WTC11 (cell line): Measurements from ENCODE around the gene BPIFA2. TPM values are rescaled to one million over a fixed set of nuclear protein-coding genes. Genes with fewer than 3 reads are reported as not detected.

Source experiments
- ATF1 ChIP-seq: sonication (generic); formaldehyde crosslinking; IDR thresholded peaks from 2 replicates; pipeline ENCODE4 v1.8.1; 2023; ENCODE audit warnings: mild to moderate bottlenecking, moderate library complexity, missing genetic modification reagents
- CBFB ChIP-seq: sonication (generic); formaldehyde crosslinking; IDR thresholded peaks from 2 replicates; pipeline ENCODE4 v1.8.1; 2022; ENCODE audit warnings: mild to moderate bottlenecking, low read depth, missing genetic modification reagents
- JAZF1 ChIP-seq: fragments of 250-450 bp; sonication (Bioruptor Pico); IDR thresholded peaks from 2 replicates; pipeline ENCODE4 v1.9.0; 2021; ENCODE audit warnings: moderate library complexity, mild to moderate bottlenecking, inconsistent platforms
- MYBL2 ChIP-seq: sonication (generic); formaldehyde crosslinking; IDR thresholded peaks from 2 replicates; pipeline ENCODE4 v1.8.1; 2023; ENCODE audit warnings: mild to moderate bottlenecking, moderate library complexity, missing genetic modification reagents
- NFE2L1 ChIP-seq: sonication (generic); formaldehyde crosslinking; IDR thresholded peaks from 2 replicates; pipeline ENCODE4 v1.8.1; 2023; ENCODE audit warnings: missing genetic modification reagents
- SMAD3 ChIP-seq: sonication (generic); formaldehyde crosslinking; IDR thresholded peaks from 2 replicates; pipeline ENCODE4 v1.8.0; 2022; ENCODE audit warnings: missing genetic modification reagents, mild to moderate bottlenecking, borderline replicate concordance
- SP1 ChIP-seq: sonication (generic); formaldehyde crosslinking; conservative IDR thresholded peaks from 2 replicates; pipeline ENCODE4 v1.8.1; 2022; ENCODE audit warnings: missing genetic modification reagents
- ZNF396 ChIP-seq: fragments of 250-450 bp; sonication (Bioruptor Pico); IDR thresholded peaks from 2 replicates; pipeline ENCODE4 v1.8.0; 2021; ENCODE audit warnings: mild to moderate bottlenecking, moderate library complexity, borderline replicate concordance
- ZNF423 ChIP-seq: fragments of 250-450 bp; sonication (Bioruptor Pico); IDR thresholded peaks from 2 replicates; pipeline ENCODE4 v2.1.2; 2022; ENCODE audit warnings: mild to moderate bottlenecking, moderate library complexity
- total RNA-seq: library from RNA; stranded (reverse); gene quantifications from 3 replicates; pipeline ENCODE4 v1.2.3, GENCODE V29; 2021
- TF ChIP-seq, protein P1 (sequence below): sonication (generic); formaldehyde crosslinking; IDR thresholded peaks from 2 replicates; pipeline ENCODE4 v1.8.1; 2023; ENCODE audit warnings: mild to moderate bottlenecking, missing genetic modification reagents, moderate library complexity
- TF ChIP-seq, protein P2 (sequence below): sonication (generic); formaldehyde crosslinking; IDR thresholded peaks from 2 replicates; pipeline ENCODE4 v1.8.0; 2023; ENCODE audit warnings: mild to moderate bottlenecking, missing genetic modification reagents
- TF ChIP-seq, protein P3 (sequence below): sonication (generic); formaldehyde crosslinking; IDR thresholded peaks from 2 replicates; pipeline ENCODE4 v1.8.0; 2022; ENCODE audit warnings: mild to moderate bottlenecking, missing genetic modification reagents
- TF ChIP-seq, protein P4 (sequence below): sonication (generic); formaldehyde crosslinking; IDR thresholded peaks from 2 replicates; pipeline ENCODE4 v1.8.0; 2022; ENCODE audit warnings: missing genetic modification reagents
- TF ChIP-seq, protein P5 (sequence below): fragments of 250-450 bp; sonication (Bioruptor Pico); IDR thresholded peaks from 2 replicates; pipeline ENCODE4 v2.1.2; 2022; ENCODE audit warnings: mild to moderate bottlenecking, moderate library complexity
- TF ChIP-seq, protein P6 (sequence below): fragments of 250-450 bp; sonication (Bioruptor Pico); conservative IDR thresholded peaks from 2 replicates; pipeline ENCODE4 v1.9.0; 2021; ENCODE audit warnings: mild to moderate bottlenecking
- TF ChIP-seq, protein P7 (sequence below): fragments of 200-600 bp; IDR thresholded peaks from 2 replicates; pipeline ENCODE4 v1.8.0; 2022; ENCODE audit warnings: antibody characterized with exemption
- TF ChIP-seq, protein P8 (sequence below): sonication (generic); formaldehyde crosslinking; IDR thresholded peaks from 2 replicates; pipeline ENCODE4 v1.8.1; 2022; ENCODE audit warnings: low read depth, missing genetic modification reagents, borderline replicate concordance
- TF ChIP-seq, protein P9 (sequence below): sonication (generic); formaldehyde crosslinking; IDR thresholded peaks from 2 replicates; pipeline ENCODE4 v1.8.1; 2023; ENCODE audit warnings: mild to moderate bottlenecking, missing genetic modification reagents, moderate library complexity
- TF ChIP-seq, protein P10 (sequence below): sonication (generic); formaldehyde crosslinking; IDR thresholded peaks from 2 replicates; pipeline ENCODE4 v1.8.1; 2023; ENCODE audit warnings: mild to moderate bottlenecking, missing genetic modification reagents, borderline replicate concordance

The BPIFA2 gene
- total RNA-seq, 1 experiment from 2014 or later = not detected

DNA sequence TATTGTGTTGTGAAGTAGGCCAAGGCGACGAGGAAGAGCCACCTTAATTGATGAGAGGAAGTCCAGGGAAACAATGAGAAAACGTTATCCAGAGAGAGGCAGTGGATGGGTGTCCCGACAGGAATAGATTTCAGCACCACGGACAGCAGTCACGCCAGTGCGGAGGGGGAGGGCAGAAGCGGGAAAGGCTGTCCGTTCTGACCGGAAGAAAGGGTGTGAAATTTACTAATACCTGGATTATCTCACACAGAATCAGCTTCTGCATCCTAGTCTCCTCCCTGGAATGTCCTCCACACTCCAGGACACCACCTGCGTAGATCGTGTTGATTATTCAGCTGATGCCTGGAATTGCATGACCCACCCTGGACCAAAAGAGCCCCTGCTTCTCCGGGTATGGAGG lies 41.8 kb downstream of the BPIFA2 start (continued):
- TF ChIP-seq, protein P1, sequence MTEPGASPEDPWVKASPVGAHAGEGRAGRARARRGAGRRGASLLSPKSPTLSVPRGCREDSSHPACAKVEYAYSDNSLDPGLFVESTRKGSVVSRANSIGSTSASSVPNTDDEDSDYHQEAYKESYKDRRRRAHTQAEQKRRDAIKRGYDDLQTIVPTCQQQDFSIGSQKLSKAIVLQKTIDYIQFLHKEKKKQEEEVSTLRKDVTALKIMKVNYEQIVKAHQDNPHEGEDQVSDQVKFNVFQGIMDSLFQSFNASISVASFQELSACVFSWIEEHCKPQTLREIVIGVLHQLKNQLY (CRISPR knock-in tag) = no peak
- TF ChIP-seq, protein P2, sequence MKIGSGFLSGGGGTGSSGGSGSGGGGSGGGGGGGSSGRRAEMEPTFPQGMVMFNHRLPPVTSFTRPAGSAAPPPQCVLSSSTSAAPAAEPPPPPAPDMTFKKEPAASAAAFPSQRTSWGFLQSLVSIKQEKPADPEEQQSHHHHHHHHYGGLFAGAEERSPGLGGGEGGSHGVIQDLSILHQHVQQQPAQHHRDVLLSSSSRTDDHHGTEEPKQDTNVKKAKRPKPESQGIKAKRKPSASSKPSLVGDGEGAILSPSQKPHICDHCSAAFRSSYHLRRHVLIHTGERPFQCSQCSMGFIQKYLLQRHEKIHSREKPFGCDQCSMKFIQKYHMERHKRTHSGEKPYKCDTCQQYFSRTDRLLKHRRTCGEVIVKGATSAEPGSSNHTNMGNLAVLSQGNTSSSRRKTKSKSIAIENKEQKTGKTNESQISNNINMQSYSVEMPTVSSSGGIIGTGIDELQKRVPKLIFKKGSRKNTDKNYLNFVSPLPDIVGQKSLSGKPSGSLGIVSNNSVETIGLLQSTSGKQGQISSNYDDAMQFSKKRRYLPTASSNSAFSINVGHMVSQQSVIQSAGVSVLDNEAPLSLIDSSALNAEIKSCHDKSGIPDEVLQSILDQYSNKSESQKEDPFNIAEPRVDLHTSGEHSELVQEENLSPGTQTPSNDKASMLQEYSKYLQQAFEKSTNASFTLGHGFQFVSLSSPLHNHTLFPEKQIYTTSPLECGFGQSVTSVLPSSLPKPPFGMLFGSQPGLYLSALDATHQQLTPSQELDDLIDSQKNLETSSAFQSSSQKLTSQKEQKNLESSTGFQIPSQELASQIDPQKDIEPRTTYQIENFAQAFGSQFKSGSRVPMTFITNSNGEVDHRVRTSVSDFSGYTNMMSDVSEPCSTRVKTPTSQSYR = 0 out of 2 replicates have a peak, but pooled peaks have one; percentile 78
- TF ChIP-seq, protein P3, sequence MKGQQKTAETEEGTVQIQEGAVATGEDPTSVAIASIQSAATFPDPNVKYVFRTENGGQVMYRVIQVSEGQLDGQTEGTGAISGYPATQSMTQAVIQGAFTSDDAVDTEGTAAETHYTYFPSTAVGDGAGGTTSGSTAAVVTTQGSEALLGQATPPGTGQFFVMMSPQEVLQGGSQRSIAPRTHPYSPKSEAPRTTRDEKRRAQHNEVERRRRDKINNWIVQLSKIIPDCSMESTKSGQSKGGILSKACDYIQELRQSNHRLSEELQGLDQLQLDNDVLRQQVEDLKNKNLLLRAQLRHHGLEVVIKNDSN (CRISPR knock-in tag) = no peak; the same call in 1 of the 2 replicates
- TF ChIP-seq SMAD3 = peak; percentile 90; the same call in 1 of the 2 replicates
- TF ChIP-seq SP1 (CRISPR knock-in tag) = no peak
- TF ChIP-seq, protein P4, sequence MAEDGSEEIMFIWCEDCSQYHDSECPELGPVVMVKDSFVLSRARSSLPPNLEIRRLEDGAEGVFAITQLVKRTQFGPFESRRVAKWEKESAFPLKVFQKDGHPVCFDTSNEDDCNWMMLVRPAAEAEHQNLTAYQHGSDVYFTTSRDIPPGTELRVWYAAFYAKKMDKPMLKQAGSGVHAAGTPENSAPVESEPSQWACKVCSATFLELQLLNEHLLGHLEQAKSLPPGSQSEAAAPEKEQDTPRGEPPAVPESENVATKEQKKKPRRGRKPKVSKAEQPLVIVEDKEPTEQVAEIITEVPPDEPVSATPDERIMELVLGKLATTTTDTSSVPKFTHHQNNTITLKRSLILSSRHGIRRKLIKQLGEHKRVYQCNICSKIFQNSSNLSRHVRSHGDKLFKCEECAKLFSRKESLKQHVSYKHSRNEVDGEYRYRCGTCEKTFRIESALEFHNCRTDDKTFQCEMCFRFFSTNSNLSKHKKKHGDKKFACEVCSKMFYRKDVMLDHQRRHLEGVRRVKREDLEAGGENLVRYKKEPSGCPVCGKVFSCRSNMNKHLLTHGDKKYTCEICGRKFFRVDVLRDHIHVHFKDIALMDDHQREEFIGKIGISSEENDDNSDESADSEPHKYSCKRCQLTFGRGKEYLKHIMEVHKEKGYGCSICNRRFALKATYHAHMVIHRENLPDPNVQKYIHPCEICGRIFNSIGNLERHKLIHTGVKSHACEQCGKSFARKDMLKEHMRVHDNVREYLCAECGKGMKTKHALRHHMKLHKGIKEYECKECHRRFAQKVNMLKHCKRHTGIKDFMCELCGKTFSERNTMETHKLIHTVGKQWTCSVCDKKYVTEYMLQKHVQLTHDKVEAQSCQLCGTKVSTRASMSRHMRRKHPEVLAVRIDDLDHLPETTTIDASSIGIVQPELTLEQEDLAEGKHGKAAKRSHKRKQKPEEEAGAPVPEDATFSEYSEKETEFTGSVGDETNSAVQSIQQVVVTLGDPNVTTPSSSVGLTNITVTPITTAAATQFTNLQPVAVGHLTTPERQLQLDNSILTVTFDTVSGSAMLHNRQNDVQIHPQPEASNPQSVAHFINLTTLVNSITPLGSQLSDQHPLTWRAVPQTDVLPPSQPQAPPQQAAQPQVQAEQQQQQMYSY (CRISPR knock-in tag) = no peak
- TF ChIP-seq, protein P5, sequence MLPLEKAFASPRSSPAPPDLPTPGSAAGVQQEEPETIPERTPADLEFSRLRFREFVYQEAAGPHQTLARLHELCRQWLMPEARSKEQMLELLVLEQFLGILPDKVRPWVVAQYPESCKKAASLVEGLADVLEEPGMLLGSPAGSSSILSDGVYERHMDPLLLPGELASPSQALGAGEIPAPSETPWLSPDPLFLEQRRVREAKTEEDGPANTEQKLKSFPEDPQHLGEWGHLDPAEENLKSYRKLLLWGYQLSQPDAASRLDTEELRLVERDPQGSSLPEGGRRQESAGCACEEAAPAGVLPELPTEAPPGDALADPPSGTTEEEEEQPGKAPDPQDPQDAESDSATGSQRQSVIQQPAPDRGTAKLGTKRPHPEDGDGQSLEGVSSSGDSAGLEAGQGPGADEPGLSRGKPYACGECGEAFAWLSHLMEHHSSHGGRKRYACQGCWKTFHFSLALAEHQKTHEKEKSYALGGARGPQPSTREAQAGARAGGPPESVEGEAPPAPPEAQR = no peak
- no peak for TF ChIP-seq CBFB (CRISPR knock-in tag)
- TF ChIP-seq, protein P6, sequence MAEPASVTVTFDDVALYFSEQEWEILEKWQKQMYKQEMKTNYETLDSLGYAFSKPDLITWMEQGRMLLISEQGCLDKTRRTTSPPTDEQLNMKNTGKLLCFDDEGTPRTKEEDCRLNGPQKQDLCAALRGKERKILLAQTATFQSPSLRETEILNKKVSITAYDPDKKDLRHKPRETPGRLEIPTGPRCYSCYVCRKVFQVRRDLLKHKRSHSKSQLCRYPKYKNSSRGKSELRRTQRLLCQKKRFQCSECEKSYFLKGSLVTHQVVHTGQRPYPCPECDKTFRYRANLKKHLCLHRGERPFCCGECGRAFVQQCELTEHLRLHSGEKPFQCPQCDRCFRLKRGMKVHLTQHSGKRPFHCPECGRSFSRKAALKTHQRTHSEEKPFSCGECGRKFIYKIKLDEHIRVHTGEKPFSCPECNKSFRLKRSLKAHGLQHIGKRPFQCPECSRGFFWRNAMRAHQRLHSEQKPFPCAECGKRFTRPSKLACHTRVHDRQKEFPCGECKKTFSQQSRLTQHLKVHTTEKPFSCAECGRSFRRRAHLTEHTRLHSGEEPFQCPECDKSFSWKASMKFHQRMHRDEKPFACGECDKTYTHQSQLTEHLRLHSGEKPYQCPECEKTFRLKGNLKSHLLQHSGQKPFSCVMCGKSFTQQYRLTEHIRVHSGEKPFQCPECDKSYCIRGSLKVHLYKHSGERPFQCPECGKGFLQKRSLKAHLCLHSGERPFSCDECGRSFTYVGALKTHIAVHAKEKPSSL (CRISPR knock-in tag) = no peak
- TF ChIP-seq NFE2L1 (CRISPR knock-in tag) = peak; percentile 90
- no peak for TF ChIP-seq ATF1 (CRISPR knock-in tag)
- TF ChIP-seq, protein P7, sequence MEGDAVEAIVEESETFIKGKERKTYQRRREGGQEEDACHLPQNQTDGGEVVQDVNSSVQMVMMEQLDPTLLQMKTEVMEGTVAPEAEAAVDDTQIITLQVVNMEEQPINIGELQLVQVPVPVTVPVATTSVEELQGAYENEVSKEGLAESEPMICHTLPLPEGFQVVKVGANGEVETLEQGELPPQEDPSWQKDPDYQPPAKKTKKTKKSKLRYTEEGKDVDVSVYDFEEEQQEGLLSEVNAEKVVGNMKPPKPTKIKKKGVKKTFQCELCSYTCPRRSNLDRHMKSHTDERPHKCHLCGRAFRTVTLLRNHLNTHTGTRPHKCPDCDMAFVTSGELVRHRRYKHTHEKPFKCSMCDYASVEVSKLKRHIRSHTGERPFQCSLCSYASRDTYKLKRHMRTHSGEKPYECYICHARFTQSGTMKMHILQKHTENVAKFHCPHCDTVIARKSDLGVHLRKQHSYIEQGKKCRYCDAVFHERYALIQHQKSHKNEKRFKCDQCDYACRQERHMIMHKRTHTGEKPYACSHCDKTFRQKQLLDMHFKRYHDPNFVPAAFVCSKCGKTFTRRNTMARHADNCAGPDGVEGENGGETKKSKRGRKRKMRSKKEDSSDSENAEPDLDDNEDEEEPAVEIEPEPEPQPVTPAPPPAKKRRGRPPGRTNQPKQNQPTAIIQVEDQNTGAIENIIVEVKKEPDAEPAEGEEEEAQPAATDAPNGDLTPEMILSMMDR = no peak
- TF ChIP-seq ZNF423 (CRISPR knock-in tag) = no peak
- TF ChIP-seq, protein P8, sequence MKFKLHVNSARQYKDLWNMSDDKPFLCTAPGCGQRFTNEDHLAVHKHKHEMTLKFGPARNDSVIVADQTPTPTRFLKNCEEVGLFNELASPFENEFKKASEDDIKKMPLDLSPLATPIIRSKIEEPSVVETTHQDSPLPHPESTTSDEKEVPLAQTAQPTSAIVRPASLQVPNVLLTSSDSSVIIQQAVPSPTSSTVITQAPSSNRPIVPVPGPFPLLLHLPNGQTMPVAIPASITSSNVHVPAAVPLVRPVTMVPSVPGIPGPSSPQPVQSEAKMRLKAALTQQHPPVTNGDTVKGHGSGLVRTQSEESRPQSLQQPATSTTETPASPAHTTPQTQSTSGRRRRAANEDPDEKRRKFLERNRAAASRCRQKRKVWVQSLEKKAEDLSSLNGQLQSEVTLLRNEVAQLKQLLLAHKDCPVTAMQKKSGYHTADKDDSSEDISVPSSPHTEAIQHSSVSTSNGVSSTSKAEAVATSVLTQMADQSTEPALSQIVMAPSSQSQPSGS (CRISPR knock-in tag) = no peak
- no peak for TF ChIP-seq JAZF1 (CRISPR knock-in tag)
- TF ChIP-seq, protein P9, sequence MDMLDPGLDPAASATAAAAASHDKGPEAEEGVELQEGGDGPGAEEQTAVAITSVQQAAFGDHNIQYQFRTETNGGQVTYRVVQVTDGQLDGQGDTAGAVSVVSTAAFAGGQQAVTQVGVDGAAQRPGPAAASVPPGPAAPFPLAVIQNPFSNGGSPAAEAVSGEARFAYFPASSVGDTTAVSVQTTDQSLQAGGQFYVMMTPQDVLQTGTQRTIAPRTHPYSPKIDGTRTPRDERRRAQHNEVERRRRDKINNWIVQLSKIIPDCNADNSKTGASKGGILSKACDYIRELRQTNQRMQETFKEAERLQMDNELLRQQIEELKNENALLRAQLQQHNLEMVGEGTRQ (CRISPR knock-in tag) = no peak
- TF ChIP-seq, protein P10, sequence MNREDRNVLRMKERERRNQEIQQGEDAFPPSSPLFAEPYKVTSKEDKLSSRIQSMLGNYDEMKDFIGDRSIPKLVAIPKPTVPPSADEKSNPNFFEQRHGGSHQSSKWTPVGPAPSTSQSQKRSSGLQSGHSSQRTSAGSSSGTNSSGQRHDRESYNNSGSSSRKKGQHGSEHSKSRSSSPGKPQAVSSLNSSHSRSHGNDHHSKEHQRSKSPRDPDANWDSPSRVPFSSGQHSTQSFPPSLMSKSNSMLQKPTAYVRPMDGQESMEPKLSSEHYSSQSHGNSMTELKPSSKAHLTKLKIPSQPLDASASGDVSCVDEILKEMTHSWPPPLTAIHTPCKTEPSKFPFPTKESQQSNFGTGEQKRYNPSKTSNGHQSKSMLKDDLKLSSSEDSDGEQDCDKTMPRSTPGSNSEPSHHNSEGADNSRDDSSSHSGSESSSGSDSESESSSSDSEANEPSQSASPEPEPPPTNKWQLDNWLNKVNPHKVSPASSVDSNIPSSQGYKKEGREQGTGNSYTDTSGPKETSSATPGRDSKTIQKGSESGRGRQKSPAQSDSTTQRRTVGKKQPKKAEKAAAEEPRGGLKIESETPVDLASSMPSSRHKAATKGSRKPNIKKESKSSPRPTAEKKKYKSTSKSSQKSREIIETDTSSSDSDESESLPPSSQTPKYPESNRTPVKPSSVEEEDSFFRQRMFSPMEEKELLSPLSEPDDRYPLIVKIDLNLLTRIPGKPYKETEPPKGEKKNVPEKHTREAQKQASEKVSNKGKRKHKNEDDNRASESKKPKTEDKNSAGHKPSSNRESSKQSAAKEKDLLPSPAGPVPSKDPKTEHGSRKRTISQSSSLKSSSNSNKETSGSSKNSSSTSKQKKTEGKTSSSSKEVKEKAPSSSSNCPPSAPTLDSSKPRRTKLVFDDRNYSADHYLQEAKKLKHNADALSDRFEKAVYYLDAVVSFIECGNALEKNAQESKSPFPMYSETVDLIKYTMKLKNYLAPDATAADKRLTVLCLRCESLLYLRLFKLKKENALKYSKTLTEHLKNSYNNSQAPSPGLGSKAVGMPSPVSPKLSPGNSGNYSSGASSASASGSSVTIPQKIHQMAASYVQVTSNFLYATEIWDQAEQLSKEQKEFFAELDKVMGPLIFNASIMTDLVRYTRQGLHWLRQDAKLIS (CRISPR knock-in tag) = no peak
- TF ChIP-seq MYBL2 (CRISPR knock-in tag) = no peak
- TF ChIP-seq ZNF396 (CRISPR knock-in tag) = no peak
